CD14-positive monocyte (primary cell): ENCODE data around the gene DCN. TPM values are rescaled to one million over a fixed set of nuclear protein-coding genes. Genes with fewer than 3 reads are reported as not detected.

ENCODE experiments used
- DNase-seq, 3 donors: peaks; one replicate each; pipeline ENCODE4 v3.0.0-alpha.2; 2011 to 2022
- H2AFZ ChIP-seq: 2 replicates; pipeline ENCODE4 v1.6.0; 2012; ENCODE audit warnings: mild to moderate bottlenecking, low read depth, low read length, inconsistent platforms; ENCODE audit not compliant: insufficient read depth, poor library complexity, severe bottlenecking
- H3K27ac ChIP-seq, 2 donors: 1 replicate in 1 of 2; 2 replicates in 1 of 2; pipeline ENCODE4 v1.5.1; 2012 to 2013; ENCODE audit warnings: low read length in 2 of 2, control low read depth in 1 of 2, inconsistent platforms in 1 of 2, low read depth in 1 of 2, mild to moderate bottlenecking in 1 of 2
- H3K27me3 ChIP-seq, 2 donors: one replicate each; pipeline versions ENCODE4 v1.6.0 to v1.6.1; 2011 to 2013; ENCODE audit warnings: low read length in 2 of 2; ENCODE audit not compliant: control insufficient read depth in 2 of 2, insufficient read depth in 2 of 2
- H3K36me3 ChIP-seq, 2 donors: replicated peaks in 1 of 2; 1 replicate in 1 of 2; 2 replicates in 1 of 2; pipeline versions ENCODE4 v1.5.1 to v1.6.1; 2012 to 2013; ENCODE audit warnings: low read length in 2 of 2, control low read depth in 1 of 2, inconsistent platforms in 1 of 2, mild to moderate bottlenecking in 1 of 2; ENCODE audit not compliant: insufficient read depth in 2 of 2, control insufficient read depth in 1 of 2
- H3K4me1 ChIP-seq, 2 donors: 1 replicate in 1 of 2; 2 replicates in 1 of 2; pipeline versions ENCODE4 v1.5.1 to v1.6.1; 2012 to 2013; ENCODE audit warnings: low read length in 2 of 2, control low read depth in 1 of 2, inconsistent platforms in 1 of 2, mild to moderate bottlenecking in 1 of 2, moderate library complexity in 1 of 2; ENCODE audit not compliant: insufficient read depth in 2 of 2, control insufficient read depth in 1 of 2
- H3K4me2 ChIP-seq: replicated peaks from 2 replicates; pipeline ENCODE3; 2012; ENCODE audit warnings: low read length, moderate library complexity, mild to moderate bottlenecking; ENCODE audit not compliant: poor library complexity, severe bottlenecking; ENCODE audit errors: extremely low read depth
- H3K4me3 ChIP-seq, 3 experiments: fragments of 200-600 bp in 1 of 3; sonication (generic) in 1 of 3; replicated peaks in 1 of 3; 1 replicate in 2 of 3; 2 replicates in 1 of 3; pipeline ENCODE4 v1.5.1; 2011 to 2013; ENCODE audit warnings: low read length in 3 of 3, mild to moderate bottlenecking in 3 of 3, control low read depth in 2 of 3, low read depth in 2 of 3, inconsistent platforms in 1 of 3, moderate library complexity in 1 of 3
- H3K79me2 ChIP-seq: 2 replicates; pipeline ENCODE4 v1.6.0; 2012; ENCODE audit warnings: mild to moderate bottlenecking, control low read depth, inconsistent platforms, low read length, moderate library complexity; ENCODE audit not compliant: insufficient read depth
- H3K9ac ChIP-seq: 2 replicates; pipeline ENCODE4 v1.6.0; 2017; ENCODE audit warnings: low read length, mild to moderate bottlenecking; ENCODE audit not compliant: insufficient read depth, poor library complexity, severe bottlenecking
- H3K9me3 ChIP-seq, 2 donors: replicated peaks in 1 of 2; 1 replicate in 1 of 2; 2 replicates in 1 of 2; pipeline versions ENCODE4 v1.5.1 to v1.6.1; 2012 to 2013; ENCODE audit warnings: low read length in 2 of 2, control low read depth in 1 of 2; ENCODE audit not compliant: control insufficient read depth in 1 of 2, insufficient read depth in 1 of 2
- H4K20me1 ChIP-seq: 2 replicates; pipeline ENCODE4 v1.6.0; 2012; ENCODE audit warnings: mild to moderate bottlenecking, low read length, control low read depth, moderate library complexity; ENCODE audit not compliant: insufficient read depth
- H3K27ac Mint-ChIP-seq, 7 donors: one replicate each; pipeline ENCODE4 v1.8.0; 2020; ENCODE audit warnings: mild to moderate bottlenecking in 7 of 7, mixed read lengths in 7 of 7, moderate library complexity in 6 of 7, inconsistent platforms in 2 of 7
- H3K27me3 Mint-ChIP-seq, 3 donors: one replicate each; pipeline ENCODE4 v1.8.0; 2021 to 2022; ENCODE audit warnings: low read depth in 3 of 3, mild to moderate bottlenecking in 3 of 3, mixed read lengths in 3 of 3, moderate library complexity in 3 of 3, inconsistent platforms in 1 of 3
- H3K36me3 Mint-ChIP-seq, 2 donors: one replicate each; pipeline ENCODE4 v1.8.0; 2020; ENCODE audit warnings: mixed read lengths in 2 of 2, inconsistent platforms in 1 of 2, mild to moderate bottlenecking in 1 of 2
- H3K4me1 Mint-ChIP-seq: one replicate; pipeline ENCODE4 v1.8.0; 2020; ENCODE audit warnings: mild to moderate bottlenecking, mixed read lengths
- H3K4me3 Mint-ChIP-seq, 2 donors: one replicate each; pipeline ENCODE4 v1.8.0; 2020; ENCODE audit warnings: mild to moderate bottlenecking in 2 of 2, mixed read lengths in 2 of 2, moderate library complexity in 1 of 2
- H3K9me3 Mint-ChIP-seq, 7 donors: one replicate each; pipeline ENCODE4 v1.8.0; 2020 to 2022; ENCODE audit warnings: mixed read lengths in 7 of 7, mild to moderate bottlenecking in 6 of 7, moderate library complexity in 6 of 7, inconsistent platforms in 2 of 7
- WGBS: methylation state at CpG from one replicate; pipeline ENCODE4 v1.1.5; 2013; ENCODE audit warnings: missing lambda C conversion rate; ENCODE audit not compliant: insufficient coverage; 5-methylcytosine and 5-hydroxymethylcytosine counted together
- intact Hi-C, 2 donors: fragments of 100-400 bp; cut with micrococcal nuclease; formaldehyde crosslinking; loops; one replicate each; pipeline versions ENCODE4 v1.15.0 to v1.15.1; 2023
- polyA plus RNA-seq, 3 donors: library from polyadenylated mRNA; depleted of rRNA in 1 of 3; unstranded in 2 of 3; stranded (reverse) in 1 of 3; fragments of 300-500 nt in 2 of 3; fragments of >200 nt in 1 of 3; fragmentation: Illumina TruSeq in 2 of 3; gene quantifications; 1 replicate in 2 of 3; 2 replicates in 1 of 3; pipeline ENCODE4 v1.2.3, GENCODE V29; 2012 to 2021
- TF ChIP-seq, protein P1 (sequence below): fragments of 200-600 bp; IDR thresholded peaks from one replicate; pipeline ENCODE4 v1.8.0; 2022; ENCODE audit warnings: antibody characterized with exemption, mild to moderate bottlenecking

DCN gene
- polyA plus RNA-seq, 3 donors, result not detected

DNA sequence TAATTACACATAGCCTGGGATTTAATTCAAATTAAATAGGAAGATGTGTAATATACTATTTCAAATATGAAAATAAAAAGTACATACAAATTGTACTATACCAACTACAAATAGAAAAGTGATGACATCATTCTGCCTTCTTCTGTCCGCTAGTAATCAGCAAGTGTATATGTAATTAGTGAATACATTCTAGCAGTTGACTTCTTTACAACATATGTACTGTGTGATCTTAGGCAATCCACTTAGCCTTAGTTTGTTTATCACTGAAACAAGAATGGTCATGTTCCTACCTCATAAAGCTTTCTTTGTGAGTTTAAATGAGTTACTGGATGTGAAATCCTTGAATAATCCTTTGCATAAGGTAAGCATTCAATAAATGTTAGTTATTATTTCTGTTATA lies 63.5 kb downstream of the DCN start:
- H3K27ac ChIP-seq, result no peak overlapping the region
- H3K36me3 ChIP-seq, result no peaks in the 10 kb centered on the region
- H2AFZ ChIP-seq, result no peak overlapping the region
- Mint-ChIP-seq H3K27me3 (peaks cover 0 to 4% (median 2%) of the 10 kb centered on the region in 3 donors), H3K4me1 (no peaks in the 10 kb centered on the region), H3K27ac (no peak overlapping the region), H3K9me3 (peaks cover 0 to 2% (median 0%) of the 10 kb centered on the region in 7 donors), H3K36me3 (no peaks in the 10 kb centered on the region), H3K4me3 (no peak overlapping the region)
- intact Hi-C loops, result no loop called here
- no peak for DNase-seq
- H4K20me1 ChIP-seq, result no peaks in the 10 kb centered on the region
- H3K4me1 ChIP-seq, result no peaks in the 10 kb centered on the region
- H3K79me2 ChIP-seq, result no peaks in the 10 kb centered on the region
- WGBS, result no CpG with 5 or more reads among the region's 1 CpG
- H3K9me3 ChIP-seq, result no peaks in the 10 kb centered on the region
- H3K4me3 ChIP-seq, result no peak overlapping the region
- no peak overlapping the region for H3K4me2 ChIP-seq
- TF ChIP-seq, protein P1, sequence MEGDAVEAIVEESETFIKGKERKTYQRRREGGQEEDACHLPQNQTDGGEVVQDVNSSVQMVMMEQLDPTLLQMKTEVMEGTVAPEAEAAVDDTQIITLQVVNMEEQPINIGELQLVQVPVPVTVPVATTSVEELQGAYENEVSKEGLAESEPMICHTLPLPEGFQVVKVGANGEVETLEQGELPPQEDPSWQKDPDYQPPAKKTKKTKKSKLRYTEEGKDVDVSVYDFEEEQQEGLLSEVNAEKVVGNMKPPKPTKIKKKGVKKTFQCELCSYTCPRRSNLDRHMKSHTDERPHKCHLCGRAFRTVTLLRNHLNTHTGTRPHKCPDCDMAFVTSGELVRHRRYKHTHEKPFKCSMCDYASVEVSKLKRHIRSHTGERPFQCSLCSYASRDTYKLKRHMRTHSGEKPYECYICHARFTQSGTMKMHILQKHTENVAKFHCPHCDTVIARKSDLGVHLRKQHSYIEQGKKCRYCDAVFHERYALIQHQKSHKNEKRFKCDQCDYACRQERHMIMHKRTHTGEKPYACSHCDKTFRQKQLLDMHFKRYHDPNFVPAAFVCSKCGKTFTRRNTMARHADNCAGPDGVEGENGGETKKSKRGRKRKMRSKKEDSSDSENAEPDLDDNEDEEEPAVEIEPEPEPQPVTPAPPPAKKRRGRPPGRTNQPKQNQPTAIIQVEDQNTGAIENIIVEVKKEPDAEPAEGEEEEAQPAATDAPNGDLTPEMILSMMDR, result no peak
- no peak overlapping the region for H3K9ac ChIP-seq
- no peaks in the 10 kb centered on the region for H3K27me3 ChIP-seq

DNA sequence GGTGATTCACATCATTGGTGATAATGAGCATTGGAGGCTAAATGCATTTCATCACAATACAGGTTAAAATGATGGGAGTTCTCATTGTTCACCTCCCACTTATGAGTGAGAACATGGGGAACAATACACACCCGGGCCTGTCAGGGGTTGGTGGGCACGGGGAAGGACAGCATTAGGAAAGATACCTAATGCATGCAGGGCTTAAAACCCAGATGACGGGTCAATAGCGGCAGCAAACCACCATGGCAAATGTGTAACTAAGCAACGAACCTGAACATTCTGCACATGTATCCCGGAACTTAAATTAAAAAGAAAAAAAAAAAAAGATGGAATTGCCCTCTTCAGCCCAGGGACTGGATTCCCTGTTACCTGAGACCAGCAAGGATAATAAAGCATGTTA lies 69.0 kb downstream of the DCN start:
- no peak overlapping the region for H3K4me3 Mint-ChIP-seq
- Histone ChIP-seq H2AFZ (no peak overlapping the region), H3K4me2 (no peak overlapping the region), H3K9ac (no peak overlapping the region), H3K79me2 (no peaks in the 10 kb centered on the region), H3K27me3 (no peaks in the 10 kb centered on the region), H4K20me1 (no peaks in the 10 kb centered on the region), H3K9me3 (no peaks in the 10 kb centered on the region), H3K27ac (no peak overlapping the region), H3K4me3 (no peak overlapping the region), H3K36me3 (no peaks in the 10 kb centered on the region), H3K4me1 (no peaks in the 10 kb centered on the region)
- TF ChIP-seq, protein P1, result no peak
- no peaks in the 10 kb centered on the region for H3K36me3 Mint-ChIP-seq
- WGBS, result 98% methylated on average over 5 of the region's 6 CpGs
- peaks cover 0 to 2% (median 0%) of the 10 kb centered on the region in 3 donors for H3K27me3 Mint-ChIP-seq
- intact Hi-C loops, result no loop called here
- no peaks in the 10 kb centered on the region for H3K4me1 Mint-ChIP-seq
- H3K27ac Mint-ChIP-seq, result no peak overlapping the region
- no peaks in the 10 kb centered on the region for H3K9me3 Mint-ChIP-seq
- DNase-seq, result no peak
